Measurements from ENCODE around the gene TNFSF9.

Gene TNFSF9

DNA sequence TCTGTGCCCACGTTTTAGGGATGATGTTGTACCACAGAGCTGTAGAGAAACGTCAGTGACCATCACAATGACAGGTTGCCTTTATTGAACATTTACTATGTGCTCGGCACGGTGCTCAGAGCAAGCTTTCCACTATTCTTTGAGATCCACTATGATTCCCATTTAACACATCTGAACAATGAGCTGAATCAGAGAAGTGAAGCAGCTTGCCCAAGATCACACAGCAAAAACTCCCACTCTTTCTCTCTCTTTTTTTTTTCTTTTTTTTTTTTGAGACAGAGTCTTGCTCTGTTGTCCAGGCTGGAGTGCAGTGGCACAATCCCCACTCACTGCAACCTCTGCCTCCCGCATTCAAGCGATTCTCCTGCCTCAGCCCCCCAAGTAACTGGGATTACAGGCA is 8.1 kb upstream of the TNFSF9 start:
- H3K27me3 ChIP-seq (replicated peaks; ENCODE audit: control insufficient read depth, insufficient read depth, low read length, poor library complexity, severe bottlenecking) = no peaks in the 10 kb centered on the region
- no peaks in the 10 kb centered on the region for H3K36me3 ChIP-seq (ENCODE audit: control insufficient read depth, insufficient read depth, low read length)
- no peak for DNase-seq
- H3K4me1 ChIP-seq (ENCODE audit: control insufficient read depth, insufficient read depth, low read length, poor library complexity, severe bottlenecking) = peaks cover 16% of the 10 kb centered on the region
- no peak overlapping the region for H3K4me3 ChIP-seq (ENCODE audit: insufficient read depth, low read depth, low read length, poor library complexity, severe bottlenecking)
- no peaks in the 10 kb centered on the region for H3K9me3 ChIP-seq (ENCODE audit: control insufficient read depth, low read length)
- no peak overlapping the region for H3K27ac ChIP-seq (ENCODE audit: insufficient read depth, low read length, poor library complexity, severe bottlenecking)

DNA sequence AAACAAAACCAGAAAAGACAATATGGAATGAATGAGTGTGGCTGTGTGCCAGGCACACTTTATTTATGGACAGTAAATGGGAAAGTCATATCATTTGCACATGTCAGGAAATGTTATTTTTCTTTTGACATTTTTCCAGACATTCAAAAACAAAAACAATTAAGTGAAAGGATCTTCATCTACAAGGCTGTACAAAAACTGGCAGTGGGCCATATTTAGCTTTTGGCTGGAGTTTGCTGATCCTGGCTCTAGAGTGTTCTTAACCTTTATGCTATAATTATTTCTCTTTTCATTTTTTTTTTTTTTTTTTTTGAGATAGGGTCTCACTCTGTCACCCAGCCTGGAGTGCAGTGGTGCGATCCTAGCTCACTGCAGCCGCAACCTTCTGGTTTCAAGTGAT is 6.5 kb upstream of the TNFSF9 start:
- Histone ChIP-seq H3K36me3 (ENCODE audit: control insufficient read depth, insufficient read depth, low read length) (no peaks in the 10 kb centered on the region), H3K4me1 (ENCODE audit: control insufficient read depth, insufficient read depth, low read length, poor library complexity, severe bottlenecking) (peaks cover 7% of the 10 kb centered on the region), H3K9me3 (ENCODE audit: control insufficient read depth, low read length) (no peaks in the 10 kb centered on the region), H3K4me3 (ENCODE audit: insufficient read depth, low read depth, low read length, poor library complexity, severe bottlenecking) (no peak overlapping the region), H3K27ac (ENCODE audit: insufficient read depth, low read length, poor library complexity, severe bottlenecking) (no peak overlapping the region), H3K27me3 (replicated peaks; ENCODE audit: control insufficient read depth, insufficient read depth, low read length, poor library complexity, severe bottlenecking) (no peaks in the 10 kb centered on the region)
- no peak for DNase-seq

DNA sequence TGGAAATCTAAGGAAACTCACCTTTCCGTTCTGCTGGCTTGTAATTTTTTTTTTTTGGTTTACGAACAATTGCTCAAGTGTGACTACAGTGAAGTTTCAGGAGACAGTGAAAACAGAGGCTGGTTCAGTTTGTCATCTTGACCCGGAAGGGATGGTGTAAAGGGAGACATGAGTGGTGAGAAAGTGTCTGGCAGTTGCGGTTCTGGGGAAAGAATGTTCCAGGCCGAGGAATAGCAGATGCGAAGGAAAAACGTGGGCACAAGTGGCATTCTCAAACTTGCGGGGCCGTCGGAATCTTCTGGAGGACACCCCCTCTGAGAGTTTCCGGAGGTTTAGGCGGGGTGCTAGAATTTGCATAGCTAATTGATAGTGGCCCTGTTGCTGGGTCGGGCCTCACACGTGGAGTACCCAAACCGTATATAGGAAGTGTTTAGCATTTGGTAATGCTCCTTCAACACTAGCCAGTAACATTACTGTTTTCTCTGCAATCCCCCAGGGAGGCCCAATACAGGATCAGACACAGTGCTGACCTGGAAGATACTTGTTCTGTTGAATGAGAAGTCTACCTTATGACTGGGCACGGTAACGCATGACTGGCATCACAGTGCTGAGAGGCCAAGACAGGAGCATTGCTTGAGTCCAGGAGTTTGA is 2.8 kb upstream of the TNFSF9 start:
- Histone ChIP-seq H3K4me1 (ENCODE audit: control insufficient read depth, insufficient read depth, low read length, poor library complexity, severe bottlenecking) (peaks cover 22% of the 10 kb centered on the region), H3K27ac (ENCODE audit: insufficient read depth, low read length, poor library complexity, severe bottlenecking) (no peak overlapping the region), H3K4me3 (ENCODE audit: insufficient read depth, low read depth, low read length, poor library complexity, severe bottlenecking) (no peak overlapping the region), H3K36me3 (ENCODE audit: control insufficient read depth, insufficient read depth, low read length) (no peaks in the 10 kb centered on the region), H3K27me3 (replicated peaks; ENCODE audit: control insufficient read depth, insufficient read depth, low read length, poor library complexity, severe bottlenecking) (peaks cover 15% of the 10 kb centered on the region), H3K9me3 (ENCODE audit: control insufficient read depth, low read length) (no peaks in the 10 kb centered on the region)
- DNase-seq = no peak

DNA sequence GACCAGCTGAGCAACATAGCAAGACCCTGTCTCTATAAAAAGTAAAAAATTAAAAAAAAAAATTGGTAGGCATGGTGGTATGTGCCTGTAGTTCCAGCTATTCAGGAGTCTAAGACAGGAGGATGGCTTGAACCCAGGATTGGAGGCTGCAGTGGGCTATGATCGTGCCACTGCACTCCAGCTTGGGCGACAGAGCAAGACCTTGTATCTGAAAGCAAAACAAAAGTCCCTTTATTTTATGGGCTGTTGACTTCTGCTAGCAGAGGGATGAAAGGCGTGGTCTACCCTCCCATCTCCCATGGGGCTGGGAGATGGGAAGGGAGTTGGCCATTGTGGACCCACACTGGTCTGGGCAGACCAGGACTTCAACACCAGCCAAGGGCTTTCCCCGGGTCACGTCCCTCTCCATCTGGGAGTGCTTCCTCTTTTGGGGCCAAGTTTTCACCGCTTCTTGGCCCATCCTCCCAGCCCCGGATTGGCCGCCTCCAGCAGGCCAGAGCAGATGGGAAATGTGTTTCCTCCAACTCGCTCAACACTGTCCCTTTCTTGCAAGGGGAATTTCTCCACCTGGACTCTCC is 2.2 kb upstream of the TNFSF9 start:
- Histone ChIP-seq H3K4me1 (ENCODE audit: control insufficient read depth, insufficient read depth, low read length, poor library complexity, severe bottlenecking) (peaks cover 23% of the 10 kb centered on the region), H3K27ac (ENCODE audit: insufficient read depth, low read length, poor library complexity, severe bottlenecking) (no peak overlapping the region), H3K36me3 (ENCODE audit: control insufficient read depth, insufficient read depth, low read length) (no peaks in the 10 kb centered on the region), H3K4me3 (ENCODE audit: insufficient read depth, low read depth, low read length, poor library complexity, severe bottlenecking) (no peak overlapping the region), H3K9me3 (ENCODE audit: control insufficient read depth, low read length) (no peaks in the 10 kb centered on the region), H3K27me3 (replicated peaks; ENCODE audit: control insufficient read depth, insufficient read depth, low read length, poor library complexity, severe bottlenecking) (peaks cover 19% of the 10 kb centered on the region)
- no peak for DNase-seq

DNA sequence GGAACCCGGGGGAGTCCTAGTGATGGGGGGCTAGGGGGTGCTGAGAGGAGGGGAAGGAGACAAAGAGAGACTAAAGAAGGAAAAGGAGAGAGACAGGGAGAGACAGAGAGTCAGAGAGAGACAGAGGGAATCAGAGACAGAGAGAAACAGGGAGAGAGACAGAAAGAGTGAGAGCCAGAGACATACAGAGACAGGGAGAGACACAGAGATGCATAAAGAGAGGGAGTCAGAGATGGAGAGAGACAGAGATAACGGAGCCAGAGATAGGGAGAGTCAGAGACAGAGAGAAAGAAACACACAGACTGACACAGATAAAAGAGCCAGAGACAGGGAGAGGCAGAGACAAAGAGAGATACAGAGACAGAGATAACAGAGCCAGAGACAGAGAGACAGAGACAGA is 1.5 kb upstream of the TNFSF9 start:
- no peaks in the 10 kb centered on the region for H3K9me3 ChIP-seq (ENCODE audit: control insufficient read depth, low read length)
- H3K27me3 ChIP-seq (replicated peaks; ENCODE audit: control insufficient read depth, insufficient read depth, low read length, poor library complexity, severe bottlenecking) = peaks cover 19% of the 10 kb centered on the region
- DNase-seq = no peak
- no peak overlapping the region for H3K4me3 ChIP-seq (ENCODE audit: insufficient read depth, low read depth, low read length, poor library complexity, severe bottlenecking)
- no peak overlapping the region for H3K27ac ChIP-seq (ENCODE audit: insufficient read depth, low read length, poor library complexity, severe bottlenecking)
- no peaks in the 10 kb centered on the region for H3K36me3 ChIP-seq (ENCODE audit: control insufficient read depth, insufficient read depth, low read length)
- H3K4me1 ChIP-seq (ENCODE audit: control insufficient read depth, insufficient read depth, low read length, poor library complexity, severe bottlenecking) = peaks cover 23% of the 10 kb centered on the region

DNA sequence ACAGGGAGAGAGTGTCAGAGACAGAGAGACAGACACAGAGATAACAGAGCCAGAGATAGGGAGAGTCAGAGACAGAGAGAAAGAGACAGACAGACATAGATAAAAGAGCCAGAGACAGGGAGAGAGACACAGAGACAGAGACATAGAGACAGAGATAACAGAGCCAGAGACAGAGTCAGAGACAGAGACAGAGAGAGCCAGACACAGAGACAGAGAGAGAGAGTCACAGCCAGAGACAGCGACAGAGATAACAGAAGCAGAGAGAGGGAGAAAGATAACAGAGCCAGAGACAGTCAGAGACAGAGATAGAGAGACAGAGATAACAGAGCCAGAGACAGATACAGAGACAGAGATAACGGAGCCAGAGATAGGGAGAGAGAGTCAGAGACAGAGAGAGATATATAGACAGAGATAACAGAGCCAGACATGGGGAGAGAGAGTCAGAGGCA is 865 bp upstream of the TNFSF9 start:
- H3K9me3 ChIP-seq (ENCODE audit: control insufficient read depth, low read length) = no peaks in the 10 kb centered on the region
- no peaks in the 10 kb centered on the region for H3K36me3 ChIP-seq (ENCODE audit: control insufficient read depth, insufficient read depth, low read length)
- no peak for DNase-seq
- no peak overlapping the region for H3K4me3 ChIP-seq (ENCODE audit: insufficient read depth, low read depth, low read length, poor library complexity, severe bottlenecking)
- no peak overlapping the region for H3K27ac ChIP-seq (ENCODE audit: insufficient read depth, low read length, poor library complexity, severe bottlenecking)
- H3K27me3 ChIP-seq (replicated peaks; ENCODE audit: control insufficient read depth, insufficient read depth, low read length, poor library complexity, severe bottlenecking) = peaks cover 19% of the 10 kb centered on the region
- H3K4me1 ChIP-seq (ENCODE audit: control insufficient read depth, insufficient read depth, low read length, poor library complexity, severe bottlenecking) = peaks cover 23% of the 10 kb centered on the region

DNA sequence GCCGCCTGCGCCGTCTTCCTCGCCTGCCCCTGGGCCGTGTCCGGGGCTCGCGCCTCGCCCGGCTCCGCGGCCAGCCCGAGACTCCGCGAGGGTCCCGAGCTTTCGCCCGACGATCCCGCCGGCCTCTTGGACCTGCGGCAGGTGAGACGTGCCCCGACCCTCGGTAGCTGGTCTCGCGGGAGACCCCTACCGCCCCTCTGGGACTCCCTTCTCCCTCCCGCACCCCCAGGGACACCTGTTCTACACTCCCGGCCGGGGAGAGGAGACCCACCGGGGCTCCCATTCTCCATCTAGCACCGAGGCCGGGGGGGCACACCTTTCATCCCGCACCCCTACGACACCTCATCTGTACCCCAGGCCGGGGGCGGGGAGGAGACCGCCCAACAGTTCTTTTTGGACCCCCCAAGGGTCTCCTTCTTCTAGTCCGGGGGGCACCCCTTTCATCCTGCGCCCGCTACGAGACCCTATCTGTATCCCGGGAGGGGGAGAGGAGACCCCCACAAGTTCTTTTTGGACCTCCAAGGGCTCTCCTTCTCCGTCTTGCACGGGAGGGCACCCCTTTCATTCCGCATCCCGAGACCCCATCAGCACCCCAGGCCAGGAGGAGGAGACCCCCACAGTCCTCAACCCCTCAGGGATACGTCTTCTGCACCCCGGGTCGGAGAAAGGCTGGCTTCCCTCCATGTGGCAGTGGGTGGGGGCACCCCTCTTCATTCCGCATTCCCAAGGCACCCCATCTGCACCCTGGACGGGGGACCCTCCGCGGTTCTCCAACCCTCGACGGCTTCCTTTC is 533 bp downstream of the TNFSF9 start:
- H3K36me3 ChIP-seq (ENCODE audit: control insufficient read depth, insufficient read depth, low read length) = no peaks in the 10 kb centered on the region
- H3K4me3 ChIP-seq (ENCODE audit: insufficient read depth, low read depth, low read length, poor library complexity, severe bottlenecking) = peak overlapping the region; percentile 47
- peaks cover 19% of the 10 kb centered on the region for H3K27me3 ChIP-seq (replicated peaks; ENCODE audit: control insufficient read depth, insufficient read depth, low read length, poor library complexity, severe bottlenecking)
- no peak overlapping the region for H3K27ac ChIP-seq (ENCODE audit: insufficient read depth, low read length, poor library complexity, severe bottlenecking)
- H3K4me1 ChIP-seq (ENCODE audit: control insufficient read depth, insufficient read depth, low read length, poor library complexity, severe bottlenecking) = peaks cover 24% of the 10 kb centered on the region
- H3K9me3 ChIP-seq (ENCODE audit: control insufficient read depth, low read length) = no peaks in the 10 kb centered on the region
- no peak for DNase-seq

DNA sequence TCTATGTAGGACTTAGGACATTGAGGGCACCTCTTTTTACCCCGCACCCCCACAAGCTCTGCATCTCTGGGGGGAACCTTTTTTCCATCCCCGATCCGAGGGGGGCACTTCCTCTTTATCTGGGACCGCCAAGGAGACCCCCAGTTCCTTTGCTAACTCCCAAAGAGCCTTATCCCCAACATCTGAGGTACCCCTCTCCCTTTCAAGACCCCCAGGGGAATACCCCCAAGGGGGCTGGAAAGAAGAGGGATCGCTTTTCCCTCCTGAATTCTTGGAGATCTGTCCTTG is 1.1 kb downstream of the TNFSF9 start:
- H3K27ac ChIP-seq (ENCODE audit: insufficient read depth, low read length, poor library complexity, severe bottlenecking) = no peak overlapping the region
- H3K9me3 ChIP-seq (ENCODE audit: control insufficient read depth, low read length) = no peaks in the 10 kb centered on the region
- peaks cover 28% of the 10 kb centered on the region for H3K4me1 ChIP-seq (ENCODE audit: control insufficient read depth, insufficient read depth, low read length, poor library complexity, severe bottlenecking)
- peaks cover 19% of the 10 kb centered on the region for H3K27me3 ChIP-seq (replicated peaks; ENCODE audit: control insufficient read depth, insufficient read depth, low read length, poor library complexity, severe bottlenecking)
- peak overlapping the region; percentile 25 for H3K4me3 ChIP-seq (ENCODE audit: insufficient read depth, low read depth, low read length, poor library complexity, severe bottlenecking)
- no peak for DNase-seq
- no peaks in the 10 kb centered on the region for H3K36me3 ChIP-seq (ENCODE audit: control insufficient read depth, insufficient read depth, low read length)

DNA sequence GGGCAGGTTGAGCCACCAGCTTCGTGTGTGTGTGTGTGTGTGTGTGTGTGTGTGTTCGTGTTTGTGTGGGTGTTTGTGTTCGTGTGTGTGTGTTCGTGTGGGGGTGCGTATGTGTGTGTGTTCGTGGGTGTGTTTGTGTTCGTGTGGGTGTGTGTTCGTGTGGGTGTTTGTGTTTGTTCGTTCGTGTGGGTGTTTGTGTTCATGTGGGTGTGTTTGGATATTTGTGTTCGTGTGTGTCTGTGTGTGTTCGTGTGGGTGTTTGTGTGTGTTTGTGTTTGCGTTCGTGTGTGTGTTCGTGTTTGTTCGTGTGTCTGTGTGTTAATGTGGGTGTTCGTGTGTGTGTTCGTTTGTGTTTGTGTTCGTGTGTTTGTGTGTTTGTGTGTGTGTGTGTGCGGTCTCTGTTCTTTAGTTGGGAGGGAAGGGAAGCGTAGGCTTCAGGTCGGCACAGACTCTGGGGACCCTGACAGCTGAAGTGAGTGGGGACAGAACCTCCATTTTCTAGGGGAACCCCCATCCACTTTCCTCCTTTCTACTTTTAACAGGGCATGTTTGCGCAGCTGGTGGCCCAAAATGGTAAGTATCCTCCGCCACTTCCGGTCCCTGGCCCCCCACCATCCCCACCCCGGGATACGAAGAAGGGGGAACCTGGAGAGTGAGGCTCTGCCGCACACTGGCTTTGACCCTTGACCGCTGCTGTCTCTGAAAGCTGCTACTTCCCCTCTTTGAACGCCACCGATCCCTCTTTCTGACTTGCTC is 1.6 kb downstream of the TNFSF9 start:
- H3K4me3 ChIP-seq (ENCODE audit: insufficient read depth, low read depth, low read length, poor library complexity, severe bottlenecking) = peak overlapping the region; percentile 25
- H3K27me3 ChIP-seq (replicated peaks; ENCODE audit: control insufficient read depth, insufficient read depth, low read length, poor library complexity, severe bottlenecking) = peaks cover 19% of the 10 kb centered on the region
- no peak for DNase-seq
- no peaks in the 10 kb centered on the region for H3K36me3 ChIP-seq (ENCODE audit: control insufficient read depth, insufficient read depth, low read length)
- no peak overlapping the region for H3K27ac ChIP-seq (ENCODE audit: insufficient read depth, low read length, poor library complexity, severe bottlenecking)
- peaks cover 28% of the 10 kb centered on the region for H3K4me1 ChIP-seq (ENCODE audit: control insufficient read depth, insufficient read depth, low read length, poor library complexity, severe bottlenecking)
- H3K9me3 ChIP-seq (ENCODE audit: control insufficient read depth, low read length) = no peaks in the 10 kb centered on the region

DNA sequence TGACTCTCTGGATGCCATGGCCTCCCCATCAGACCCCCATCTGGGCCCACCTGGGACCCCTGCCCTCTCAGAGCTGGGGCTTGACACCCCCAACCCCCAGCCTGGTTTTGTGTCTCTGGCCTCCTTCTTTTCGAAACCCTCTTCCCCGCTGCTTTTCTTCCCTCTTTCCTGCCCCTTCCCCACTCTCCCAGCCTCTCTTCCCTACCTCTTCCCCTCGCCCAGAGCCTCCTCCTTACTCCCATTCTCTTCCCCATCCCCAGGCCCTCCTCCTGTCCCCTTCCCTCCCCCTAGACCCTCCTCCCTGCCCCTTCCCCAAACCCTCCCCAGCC is 2.1 kb downstream of the TNFSF9 start:
- H3K36me3 ChIP-seq (ENCODE audit: control insufficient read depth, insufficient read depth, low read length) = no peaks in the 10 kb centered on the region
- no peak overlapping the region for H3K27ac ChIP-seq (ENCODE audit: insufficient read depth, low read length, poor library complexity, severe bottlenecking)
- no peaks in the 10 kb centered on the region for H3K9me3 ChIP-seq (ENCODE audit: control insufficient read depth, low read length)
- H3K4me3 ChIP-seq (ENCODE audit: insufficient read depth, low read depth, low read length, poor library complexity, severe bottlenecking) = peak overlapping the region; percentile 25
- no peak for DNase-seq
- H3K4me1 ChIP-seq (ENCODE audit: control insufficient read depth, insufficient read depth, low read length, poor library complexity, severe bottlenecking) = peaks cover 28% of the 10 kb centered on the region
- H3K27me3 ChIP-seq (replicated peaks; ENCODE audit: control insufficient read depth, insufficient read depth, low read length, poor library complexity, severe bottlenecking) = peaks cover 19% of the 10 kb centered on the region

Measured in effector memory CD4-positive, alpha-beta T cell (primary cell).